GM12872 (cell line): ENCODE data around the gene FOXQ1.

Experiments
- CTCF ChIP-seq: IDR thresholded peaks from 3 replicates; pipeline ENCODE4 v1.5.1; 2011; ENCODE audit warnings: low read depth, mild to moderate bottlenecking, low read length, moderate library complexity; ENCODE audit not compliant: insufficient read depth

The FOXQ1 gene, protein sequence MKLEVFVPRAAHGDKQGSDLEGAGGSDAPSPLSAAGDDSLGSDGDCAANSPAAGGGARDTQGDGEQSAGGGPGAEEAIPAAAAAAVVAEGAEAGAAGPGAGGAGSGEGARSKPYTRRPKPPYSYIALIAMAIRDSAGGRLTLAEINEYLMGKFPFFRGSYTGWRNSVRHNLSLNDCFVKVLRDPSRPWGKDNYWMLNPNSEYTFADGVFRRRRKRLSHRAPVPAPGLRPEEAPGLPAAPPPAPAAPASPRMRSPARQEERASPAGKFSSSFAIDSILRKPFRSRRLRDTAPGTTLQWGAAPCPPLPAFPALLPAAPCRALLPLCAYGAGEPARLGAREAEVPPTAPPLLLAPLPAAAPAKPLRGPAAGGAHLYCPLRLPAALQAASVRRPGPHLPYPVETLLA

GRCh38 chr6:1311400-1312202 is at the start of gene FOXQ1:
FOXQ1 (plus strand) TSS chr6:1312098; CDS start chr6:1312705, 607 bp downstream.
- no peak for TF ChIP-seq CTCF

DNA sequence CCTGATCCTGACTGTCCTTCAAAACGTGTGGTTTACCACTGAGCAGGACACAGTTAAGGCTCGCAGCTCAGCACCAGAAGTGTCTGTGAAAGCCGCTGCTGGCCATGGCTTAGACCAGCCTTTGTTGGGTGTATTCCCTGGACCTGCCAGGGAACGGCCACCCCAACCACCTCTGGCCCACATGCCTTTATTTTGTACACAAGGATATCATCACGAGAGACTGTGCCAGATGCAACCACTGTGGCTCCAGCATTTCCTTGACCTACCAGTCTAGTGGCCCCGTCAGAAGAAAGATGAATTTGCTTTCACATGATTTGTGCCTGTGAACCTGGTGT is 49.2 kb upstream of the FOXQ1 start:
- no peak for TF ChIP-seq CTCF

DNA sequence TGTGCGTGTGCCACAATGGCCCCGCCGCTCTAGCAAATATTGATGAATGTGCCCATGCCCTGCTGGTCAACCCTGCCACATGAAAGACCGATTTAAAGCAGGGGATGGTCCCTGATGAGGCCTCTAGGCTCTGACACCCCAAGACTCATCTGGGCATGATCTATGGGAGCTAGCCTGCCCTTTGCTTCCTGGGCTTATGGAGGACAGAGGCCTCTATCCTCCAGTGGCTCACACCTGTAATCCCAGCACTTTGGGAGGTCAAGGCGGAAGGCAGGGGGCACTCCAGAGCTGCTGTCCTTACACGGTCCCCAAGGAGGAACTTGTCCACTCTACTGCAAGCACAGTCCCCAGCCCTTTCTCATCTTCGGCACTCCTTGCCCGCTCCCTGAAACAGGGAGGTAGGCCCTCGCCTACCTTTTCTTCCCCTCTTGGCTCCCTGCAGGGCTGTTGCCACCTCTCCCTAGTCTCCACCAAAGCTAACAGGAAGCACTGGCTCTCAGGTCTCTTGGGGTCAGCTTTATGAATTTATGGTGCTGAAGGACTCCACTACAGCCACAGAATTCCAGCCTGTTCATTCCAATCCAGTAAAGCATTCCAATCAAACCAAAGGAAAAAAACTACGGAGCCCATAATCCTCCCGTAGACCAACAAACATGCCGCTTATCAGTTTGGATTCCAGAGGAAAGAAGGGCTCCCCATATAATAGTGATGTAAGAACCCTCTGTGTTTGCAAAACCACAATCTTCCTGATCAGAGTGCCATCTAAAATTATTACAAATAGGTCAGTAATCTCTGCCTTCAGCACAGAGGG is 48.7 kb upstream of the FOXQ1 start:
- no peak for TF ChIP-seq CTCF

DNA sequence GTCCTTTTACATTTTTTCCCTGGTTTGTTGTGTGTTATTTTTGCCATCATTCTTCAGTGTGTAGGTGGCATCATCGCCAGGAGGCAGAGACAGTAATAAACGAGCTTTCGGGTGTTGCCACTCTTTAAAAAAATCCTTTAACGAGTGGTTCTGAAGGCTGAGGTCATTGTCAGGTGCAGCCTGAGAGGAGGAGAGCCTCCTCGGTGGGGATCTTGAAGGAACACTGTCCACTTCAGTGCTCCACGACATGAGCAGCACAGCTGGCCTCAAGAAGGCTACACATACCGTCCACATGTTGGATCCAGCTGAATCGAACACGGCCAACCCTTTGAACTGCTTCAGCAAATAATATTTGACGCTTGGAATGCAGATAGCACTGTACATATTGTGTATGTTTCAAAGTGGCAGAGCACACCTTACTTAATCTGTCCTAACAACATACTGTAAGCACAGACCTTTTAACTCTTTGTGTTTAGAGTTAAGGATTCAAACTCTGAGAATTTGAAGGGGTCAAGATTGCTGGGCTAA is 48.0 kb upstream of the FOXQ1 start:
- no peak for TF ChIP-seq CTCF

DNA sequence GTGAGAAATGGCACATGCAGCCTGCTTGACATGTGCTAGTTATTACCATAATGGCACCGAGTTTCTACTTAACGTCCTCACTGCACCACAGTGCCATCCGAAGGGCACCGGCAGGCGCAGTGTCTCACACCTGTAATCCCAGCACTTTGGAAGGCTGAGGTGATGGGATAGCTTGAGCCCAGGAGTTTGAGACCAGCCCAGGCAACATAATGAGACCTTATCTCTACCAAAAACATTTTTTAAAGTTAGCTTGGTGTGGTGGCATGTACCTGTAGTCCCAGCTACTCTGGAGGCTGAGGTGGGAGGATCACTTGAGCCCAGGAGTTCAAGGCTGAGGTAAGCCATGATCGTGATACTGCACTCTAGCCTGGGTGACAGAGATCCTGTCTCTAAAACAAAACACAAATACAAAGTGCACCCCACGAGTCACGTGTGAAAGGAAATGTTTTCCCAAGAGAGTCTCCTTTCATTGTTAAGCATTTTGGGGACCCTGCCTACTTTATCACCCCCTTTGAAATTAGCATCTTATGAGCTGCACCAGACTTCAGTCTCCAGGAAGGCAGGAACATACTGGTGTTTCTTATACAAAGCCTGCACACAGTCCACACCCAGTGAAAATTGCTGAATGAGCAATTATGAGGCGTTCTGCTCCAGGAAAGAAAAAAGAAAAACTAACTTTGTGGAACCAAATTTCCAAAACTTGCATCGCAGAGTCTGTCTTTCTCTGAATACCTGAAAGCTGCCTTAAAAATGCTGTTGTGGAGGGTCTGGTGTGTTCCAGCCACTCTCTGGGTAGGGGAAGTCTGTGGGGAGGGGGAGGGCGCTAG is 47.1 kb upstream of the FOXQ1 start:
- no peak for TF ChIP-seq CTCF

DNA sequence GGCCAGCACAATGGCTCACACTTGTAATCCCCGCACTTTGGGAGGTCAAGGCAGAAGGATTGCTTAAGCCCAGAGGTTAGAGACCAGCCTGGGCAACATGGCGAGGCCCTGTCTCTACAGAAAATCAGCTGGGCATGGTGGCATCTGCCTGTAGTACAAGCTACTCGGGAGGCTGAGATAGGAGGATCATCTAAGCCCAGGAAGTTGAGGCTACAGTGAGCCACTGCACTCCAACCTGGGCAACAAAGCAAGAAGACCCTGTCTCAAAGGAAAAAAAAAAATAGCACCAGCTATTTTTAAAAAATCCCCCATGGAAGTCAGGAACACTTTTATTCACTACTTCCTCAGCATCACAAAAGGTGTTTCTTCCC is 45.2 kb upstream of the FOXQ1 start:
- no peak for TF ChIP-seq CTCF
